SK-N-SH treated with all-trans-retinoic acid at 6 μM for 48 hours (cell line): ENCODE measurements around the gene PRKG1.

Experiments
- ATAC-seq: fragments of 200-7000 bp; cut with Tn5 transposase; 3 replicates; pipeline ENCODE4 v1.9.1; 2020; ENCODE audit warnings: mild to moderate bottlenecking, moderate library complexity
- ARNTL ChIP-seq: fragments of 450-650 bp; formaldehyde crosslinking; IDR thresholded peaks from 2 replicates; pipeline ENCODE4 v1.5.0; 2020; ENCODE audit warnings: low read depth, mild to moderate bottlenecking, moderate library complexity, borderline replicate concordance
- BACH2 ChIP-seq: fragments of 250-450 bp; sonication (Bioruptor Pico); IDR thresholded peaks from 2 replicates; pipeline ENCODE4 v1.9.0; 2021; ENCODE audit warnings: mild to moderate bottlenecking, borderline replicate concordance
- CSDC2 ChIP-seq: fragments of 250-450 bp; sonication (Bioruptor Pico); IDR thresholded peaks from 2 replicates; pipeline ENCODE4 v1.5.0; 2020; ENCODE audit warnings: mild to moderate bottlenecking, moderate library complexity
- ESRRG ChIP-seq: fragments of 250-450 bp; sonication (Bioruptor Pico); IDR thresholded peaks from 2 replicates; pipeline ENCODE4 v1.6.1; 2021; ENCODE audit warnings: mild to moderate bottlenecking
- GLIS3 ChIP-seq: fragments of 250-450 bp; sonication (Bioruptor Pico); IDR thresholded peaks from 2 replicates; pipeline ENCODE4 v1.5.0; 2020; ENCODE audit warnings: mild to moderate bottlenecking, moderate library complexity
- ISL1 ChIP-seq: fragments of 250-450 bp; sonication (Bioruptor Pico); IDR thresholded peaks from 2 replicates; pipeline ENCODE4 v2.1.2; 2022; ENCODE audit warnings: mild to moderate bottlenecking, moderate library complexity
- OSR1 ChIP-seq: fragments of 250-450 bp; sonication (Bioruptor Pico); IDR thresholded peaks from 2 replicates; pipeline ENCODE4 v1.8.0; 2022; ENCODE audit warnings: moderate library complexity, mild to moderate bottlenecking, inconsistent platforms
- PPARA ChIP-seq: fragments of 250-450 bp; sonication (Bioruptor Pico); IDR thresholded peaks from 2 replicates; pipeline ENCODE4 v1.5.0; 2020; ENCODE audit warnings: mild to moderate bottlenecking, borderline replicate concordance
- RARB ChIP-seq: fragments of 250-450 bp; sonication (Bioruptor Pico); IDR thresholded peaks from 2 replicates; pipeline ENCODE4 v1.8.0; 2021; ENCODE audit warnings: mild to moderate bottlenecking, moderate library complexity
- SNAI2 ChIP-seq: fragments of 250-450 bp; sonication (Bioruptor Pico); IDR thresholded peaks from 2 replicates; pipeline ENCODE4 v1.5.0; 2020; ENCODE audit warnings: mild to moderate bottlenecking, moderate library complexity
- TCF4 ChIP-seq: fragments of 250-450 bp; sonication (Bioruptor Pico); IDR thresholded peaks from 2 replicates; pipeline ENCODE4 v1.8.0; 2021; ENCODE audit warnings: mild to moderate bottlenecking, moderate library complexity, borderline replicate concordance
- TOX ChIP-seq: fragments of 250-450 bp; sonication (Bioruptor Pico); IDR thresholded peaks from 2 replicates; pipeline ENCODE4 v1.8.0; 2021; ENCODE audit warnings: mild to moderate bottlenecking, moderate library complexity, borderline replicate concordance
- ZC3H10 ChIP-seq: fragments of 250-450 bp; sonication (Bioruptor Pico); IDR thresholded peaks from 2 replicates; pipeline ENCODE4 v1.5.1; 2021; ENCODE audit warnings: mild to moderate bottlenecking, moderate library complexity
- ZFP3 ChIP-seq: fragments of 250-450 bp; sonication (Bioruptor Pico); IDR thresholded peaks from 2 replicates; pipeline ENCODE4 v1.5.0; 2020; ENCODE audit warnings: mild to moderate bottlenecking, moderate library complexity
- ZFP30 ChIP-seq: fragments of 450-650 bp; formaldehyde crosslinking; IDR thresholded peaks from 2 replicates; pipeline ENCODE4 v1.5.0; 2022; ENCODE audit warnings: mild to moderate bottlenecking, moderate library complexity
- ZNF565 ChIP-seq: fragments of 450-650 bp; formaldehyde crosslinking; conservative IDR thresholded peaks from 2 replicates; pipeline ENCODE4 v1.5.0; 2020; ENCODE audit warnings: low read depth, mild to moderate bottlenecking, moderate library complexity
- ZNF70 ChIP-seq: fragments of 450-650 bp; formaldehyde crosslinking; IDR thresholded peaks from 2 replicates; pipeline ENCODE4 v1.5.0; 2020; ENCODE audit warnings: mild to moderate bottlenecking, moderate library complexity
- TF ChIP-seq, protein P1 (sequence below): fragments of 250-450 bp; sonication (Bioruptor Pico); IDR thresholded peaks from 2 replicates; pipeline ENCODE4 v1.5.1; 2020; ENCODE audit warnings: low read depth, mild to moderate bottlenecking, moderate library complexity
- TF ChIP-seq, protein P2 (sequence below): fragments of 250-450 bp; sonication (Bioruptor Pico); IDR thresholded peaks from 2 replicates; pipeline ENCODE4 v1.8.0; 2020; ENCODE audit warnings: mild to moderate bottlenecking, moderate library complexity, borderline replicate concordance
- TF ChIP-seq, protein P3 (sequence below): fragments of 250-450 bp; sonication (Bioruptor Pico); IDR thresholded peaks from 2 replicates; pipeline ENCODE4 v1.5.1; 2021; ENCODE audit warnings: mild to moderate bottlenecking, moderate library complexity
- TF ChIP-seq, protein P4 (sequence below): fragments of 250-450 bp; sonication (Bioruptor Pico); IDR thresholded peaks from 2 replicates; pipeline ENCODE4 v1.5.0; 2020; ENCODE audit warnings: mild to moderate bottlenecking, moderate library complexity
- TF ChIP-seq, protein P5 (sequence below): fragments of 250-450 bp; sonication (Bioruptor Pico); IDR thresholded peaks from 2 replicates; pipeline ENCODE4 v1.8.0; 2021; ENCODE audit warnings: low read depth, mild to moderate bottlenecking, moderate library complexity, borderline replicate concordance

Gene PRKG1

DNA sequence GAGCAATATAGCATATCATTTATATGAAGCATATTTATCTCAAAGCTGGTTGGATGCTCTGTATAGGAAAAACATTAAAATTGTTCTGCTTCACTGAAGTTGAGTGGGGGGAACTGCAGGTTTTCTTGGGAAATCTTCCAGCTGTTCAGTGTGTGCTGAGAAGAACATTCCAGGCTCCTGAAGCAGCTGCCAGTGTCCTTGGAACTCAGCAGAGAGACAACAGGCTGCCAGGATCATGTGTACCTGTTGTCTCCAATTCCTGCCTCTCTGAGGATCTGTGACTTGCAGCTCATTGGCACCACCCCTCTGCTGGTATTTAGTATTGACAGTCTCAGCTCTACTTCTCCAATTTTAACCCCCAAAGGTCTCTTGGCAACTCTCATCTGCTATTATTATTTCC lies 42.3 kb upstream of the PRKG1 start:
- ATAC-seq: no peak
- no peak for TF ChIP-seq ZNF565
- TF ChIP-seq ARNTL (CRISPR knock-in tag): no peak
- TF ChIP-seq ISL1 (CRISPR knock-in tag): no peak
- no peak for TF ChIP-seq OSR1 (CRISPR knock-in tag)
- TF ChIP-seq SNAI2: no peak
- TF ChIP-seq BACH2 (CRISPR knock-in tag): no peak
- no peak for TF ChIP-seq TOX (CRISPR knock-in tag)
- TF ChIP-seq CSDC2 (CRISPR knock-in tag): no peak
- TF ChIP-seq, protein P1, sequence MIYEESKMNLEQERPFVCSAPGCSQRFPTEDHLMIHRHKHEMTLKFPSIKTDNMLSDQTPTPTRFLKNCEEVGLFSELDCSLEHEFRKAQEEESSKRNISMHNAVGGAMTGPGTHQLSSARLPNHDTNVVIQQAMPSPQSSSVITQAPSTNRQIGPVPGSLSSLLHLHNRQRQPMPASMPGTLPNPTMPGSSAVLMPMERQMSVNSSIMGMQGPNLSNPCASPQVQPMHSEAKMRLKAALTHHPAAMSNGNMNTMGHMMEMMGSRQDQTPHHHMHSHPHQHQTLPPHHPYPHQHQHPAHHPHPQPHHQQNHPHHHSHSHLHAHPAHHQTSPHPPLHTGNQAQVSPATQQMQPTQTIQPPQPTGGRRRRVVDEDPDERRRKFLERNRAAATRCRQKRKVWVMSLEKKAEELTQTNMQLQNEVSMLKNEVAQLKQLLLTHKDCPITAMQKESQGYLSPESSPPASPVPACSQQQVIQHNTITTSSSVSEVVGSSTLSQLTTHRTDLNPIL: no peak
- no peak for TF ChIP-seq RARB (CRISPR knock-in tag)
- TF ChIP-seq ZFP3 (CRISPR knock-in tag): no peak
- TF ChIP-seq, protein P2, sequence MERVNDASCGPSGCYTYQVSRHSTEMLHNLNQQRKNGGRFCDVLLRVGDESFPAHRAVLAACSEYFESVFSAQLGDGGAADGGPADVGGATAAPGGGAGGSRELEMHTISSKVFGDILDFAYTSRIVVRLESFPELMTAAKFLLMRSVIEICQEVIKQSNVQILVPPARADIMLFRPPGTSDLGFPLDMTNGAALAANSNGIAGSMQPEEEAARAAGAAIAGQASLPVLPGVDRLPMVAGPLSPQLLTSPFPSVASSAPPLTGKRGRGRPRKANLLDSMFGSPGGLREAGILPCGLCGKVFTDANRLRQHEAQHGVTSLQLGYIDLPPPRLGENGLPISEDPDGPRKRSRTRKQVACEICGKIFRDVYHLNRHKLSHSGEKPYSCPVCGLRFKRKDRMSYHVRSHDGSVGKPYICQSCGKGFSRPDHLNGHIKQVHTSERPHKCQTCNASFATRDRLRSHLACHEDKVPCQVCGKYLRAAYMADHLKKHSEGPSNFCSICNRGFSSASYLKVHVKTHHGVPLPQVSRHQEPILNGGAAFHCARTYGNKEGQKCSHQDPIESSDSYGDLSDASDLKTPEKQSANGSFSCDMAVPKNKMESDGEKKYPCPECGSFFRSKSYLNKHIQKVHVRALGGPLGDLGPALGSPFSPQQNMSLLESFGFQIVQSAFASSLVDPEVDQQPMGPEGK (CRISPR knock-in tag): no peak
- no peak for TF ChIP-seq ESRRG (CRISPR knock-in tag)

DNA sequence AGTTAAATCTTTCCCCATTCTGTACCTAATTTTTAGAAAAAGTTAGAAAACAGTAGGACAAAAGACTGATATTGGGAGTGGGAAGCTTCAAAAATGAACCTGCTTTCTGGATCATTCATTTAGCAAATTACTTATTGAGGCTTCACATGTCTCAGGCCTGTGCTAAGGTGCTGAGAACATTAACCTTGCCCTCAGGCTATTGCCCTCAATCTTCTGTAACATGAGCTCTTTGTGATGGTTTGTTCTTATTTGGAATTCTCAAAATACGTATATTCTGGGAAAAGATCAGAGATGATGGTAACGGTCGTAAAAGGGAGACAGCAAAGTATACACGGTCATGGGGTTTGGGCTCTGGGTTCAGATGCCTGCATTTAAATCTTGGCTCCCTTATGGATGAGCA lies 39.5 kb upstream of the PRKG1 start:
- TF ChIP-seq, protein P3, sequence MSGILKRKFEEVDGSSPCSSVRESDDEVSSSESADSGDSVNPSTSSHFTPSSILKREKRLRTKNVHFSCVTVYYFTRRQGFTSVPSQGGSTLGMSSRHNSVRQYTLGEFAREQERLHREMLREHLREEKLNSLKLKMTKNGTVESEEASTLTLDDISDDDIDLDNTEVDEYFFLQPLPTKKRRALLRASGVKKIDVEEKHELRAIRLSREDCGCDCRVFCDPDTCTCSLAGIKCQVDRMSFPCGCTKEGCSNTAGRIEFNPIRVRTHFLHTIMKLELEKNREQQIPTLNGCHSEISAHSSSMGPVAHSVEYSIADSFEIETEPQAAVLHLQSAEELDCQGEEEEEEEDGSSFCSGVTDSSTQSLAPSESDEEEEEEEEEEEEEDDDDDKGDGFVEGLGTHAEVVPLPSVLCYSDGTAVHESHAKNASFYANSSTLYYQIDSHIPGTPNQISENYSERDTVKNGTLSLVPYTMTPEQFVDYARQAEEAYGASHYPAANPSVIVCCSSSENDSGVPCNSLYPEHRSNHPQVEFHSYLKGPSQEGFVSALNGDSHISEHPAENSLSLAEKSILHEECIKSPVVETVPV (CRISPR knock-in tag): no peak
- TF ChIP-seq ZFP3 (CRISPR knock-in tag) (no peak), RARB (CRISPR knock-in tag) (no peak), OSR1 (CRISPR knock-in tag) (no peak), TOX (CRISPR knock-in tag) (no peak), ARNTL (CRISPR knock-in tag) (no peak), ZC3H10 (CRISPR knock-in tag) (no peak), ZFP30 (CRISPR knock-in tag) (no peak)
- ATAC-seq: no peak

DNA sequence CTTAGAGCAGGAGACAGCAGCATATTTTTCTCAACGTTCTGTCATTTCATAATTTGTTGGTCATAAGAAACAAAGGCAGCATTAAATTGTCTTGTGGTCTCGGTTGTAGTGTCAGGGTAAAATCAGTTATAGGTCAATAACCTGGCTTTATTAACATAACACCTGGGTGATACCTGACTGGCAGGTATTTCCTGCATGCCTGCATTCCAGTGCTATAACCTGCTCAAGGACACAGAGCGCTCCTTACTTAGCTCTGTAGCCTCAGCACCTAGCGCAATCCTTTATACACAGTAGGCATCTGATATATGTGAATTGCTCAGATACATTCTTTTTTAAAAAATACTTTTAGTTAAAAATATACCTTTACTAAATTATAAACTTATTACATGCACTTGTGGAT lies 38.9 kb upstream of the PRKG1 start:
- TF ChIP-seq, protein P4, sequence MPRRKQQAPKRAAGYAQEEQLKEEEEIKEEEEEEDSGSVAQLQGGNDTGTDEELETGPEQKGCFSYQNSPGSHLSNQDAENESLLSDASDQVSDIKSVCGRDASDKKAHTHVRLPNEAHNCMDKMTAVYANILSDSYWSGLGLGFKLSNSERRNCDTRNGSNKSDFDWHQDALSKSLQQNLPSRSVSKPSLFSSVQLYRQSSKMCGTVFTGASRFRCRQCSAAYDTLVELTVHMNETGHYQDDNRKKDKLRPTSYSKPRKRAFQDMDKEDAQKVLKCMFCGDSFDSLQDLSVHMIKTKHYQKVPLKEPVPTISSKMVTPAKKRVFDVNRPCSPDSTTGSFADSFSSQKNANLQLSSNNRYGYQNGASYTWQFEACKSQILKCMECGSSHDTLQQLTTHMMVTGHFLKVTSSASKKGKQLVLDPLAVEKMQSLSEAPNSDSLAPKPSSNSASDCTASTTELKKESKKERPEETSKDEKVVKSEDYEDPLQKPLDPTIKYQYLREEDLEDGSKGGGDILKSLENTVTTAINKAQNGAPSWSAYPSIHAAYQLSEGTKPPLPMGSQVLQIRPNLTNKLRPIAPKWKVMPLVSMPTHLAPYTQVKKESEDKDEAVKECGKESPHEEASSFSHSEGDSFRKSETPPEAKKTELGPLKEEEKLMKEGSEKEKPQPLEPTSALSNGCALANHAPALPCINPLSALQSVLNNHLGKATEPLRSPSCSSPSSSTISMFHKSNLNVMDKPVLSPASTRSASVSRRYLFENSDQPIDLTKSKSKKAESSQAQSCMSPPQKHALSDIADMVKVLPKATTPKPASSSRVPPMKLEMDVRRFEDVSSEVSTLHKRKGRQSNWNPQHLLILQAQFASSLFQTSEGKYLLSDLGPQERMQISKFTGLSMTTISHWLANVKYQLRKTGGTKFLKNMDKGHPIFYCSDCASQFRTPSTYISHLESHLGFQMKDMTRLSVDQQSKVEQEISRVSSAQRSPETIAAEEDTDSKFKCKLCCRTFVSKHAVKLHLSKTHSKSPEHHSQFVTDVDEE (CRISPR knock-in tag): no peak
- TF ChIP-seq CSDC2 (CRISPR knock-in tag) (no peak), ZNF70 (CRISPR knock-in tag) (no peak), SNAI2 (no peak), TCF4 (CRISPR knock-in tag) (no peak), TOX (CRISPR knock-in tag) (no peak), GLIS3 (CRISPR knock-in tag) (no peak), PPARA (CRISPR knock-in tag) (no peak), ZFP30 (CRISPR knock-in tag) (no peak), ESRRG (CRISPR knock-in tag) (no peak)
- TF ChIP-seq, protein P5, sequence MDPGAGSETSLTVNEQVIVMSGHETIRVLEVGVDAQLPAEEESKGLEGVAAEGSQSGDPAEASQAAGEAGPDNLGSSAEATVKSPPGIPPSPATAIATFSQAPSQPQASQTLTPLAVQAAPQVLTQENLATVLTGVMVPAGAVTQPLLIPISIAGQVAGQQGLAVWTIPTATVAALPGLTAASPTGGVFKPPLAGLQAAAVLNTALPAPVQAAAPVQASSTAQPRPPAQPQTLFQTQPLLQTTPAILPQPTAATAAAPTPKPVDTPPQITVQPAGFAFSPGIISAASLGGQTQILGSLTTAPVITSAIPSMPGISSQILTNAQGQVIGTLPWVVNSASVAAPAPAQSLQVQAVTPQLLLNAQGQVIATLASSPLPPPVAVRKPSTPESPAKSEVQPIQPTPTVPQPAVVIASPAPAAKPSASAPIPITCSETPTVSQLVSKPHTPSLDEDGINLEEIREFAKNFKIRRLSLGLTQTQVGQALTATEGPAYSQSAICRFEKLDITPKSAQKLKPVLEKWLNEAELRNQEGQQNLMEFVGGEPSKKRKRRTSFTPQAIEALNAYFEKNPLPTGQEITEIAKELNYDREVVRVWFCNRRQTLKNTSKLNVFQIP (CRISPR knock-in tag): no peak
- TF ChIP-seq, protein P1: no peak
- TF ChIP-seq, all 23 proteins: peak for 0
- ATAC-seq: no peak
